SJSA1 (cell line): ENCODE data around the gene B3GAT1. TPM values are rescaled to one million over a fixed set of nuclear protein-coding genes. Genes with fewer than 3 reads are reported as not detected.
"Not testable (repeated sequence)": the region's sequence is repeated elsewhere in the genome, so short reads cannot be mapped to it uniquely, and the experiment has no call there.

ENCODE experiments used
- DNase-seq, 2 experiments: peaks; one replicate each; pipeline ENCODE4 v3.0.0-alpha.2; 2015 to 2020; ENCODE audit warnings: low spot score in 2 of 2, low read depth in 1 of 2
- H3K27ac ChIP-seq: fragments of 250-450 bp; sonication (Bioruptor Pico); 2 replicates; pipeline ENCODE4 v1.5.1; 2020; ENCODE audit warnings: mild to moderate bottlenecking, moderate library complexity
- H3K27me3 ChIP-seq: fragments of 250-450 bp; sonication (Bioruptor Pico); replicated peaks from 2 replicates; pipeline ENCODE4 v1.5.1; 2020; ENCODE audit warnings: mild to moderate bottlenecking, moderate library complexity
- H3K36me3 ChIP-seq: fragments of 250-450 bp; sonication (Bioruptor Pico); 2 replicates; pipeline ENCODE4 v1.5.1; 2020; ENCODE audit warnings: mild to moderate bottlenecking
- H3K4me1 ChIP-seq: fragments of 250-450 bp; sonication (Bioruptor Pico); replicated peaks from 2 replicates; pipeline ENCODE4 v1.6.1; 2021; ENCODE audit warnings: mild to moderate bottlenecking
- H3K4me3 ChIP-seq: fragments of 250-450 bp; sonication (Bioruptor Pico); 2 replicates; pipeline ENCODE4 v1.5.1; 2020; ENCODE audit warnings: mild to moderate bottlenecking
- H3K9me3 ChIP-seq: fragments of 250-450 bp; sonication (Bioruptor Pico); replicated peaks from 2 replicates; pipeline ENCODE4 v1.5.1; 2020; ENCODE audit warnings: mild to moderate bottlenecking
- total RNA-seq: library from RNA; depleted of rRNA; stranded (reverse); fragments of >200 nt; shearing (Covaris generic); gene quantifications from 2 replicates; pipeline ENCODE4 v1.2.3, GENCODE V29; 2014

The B3GAT1 gene
- total RNA-seq, 1 experiment from 2014 or later, result not detected

DNA sequence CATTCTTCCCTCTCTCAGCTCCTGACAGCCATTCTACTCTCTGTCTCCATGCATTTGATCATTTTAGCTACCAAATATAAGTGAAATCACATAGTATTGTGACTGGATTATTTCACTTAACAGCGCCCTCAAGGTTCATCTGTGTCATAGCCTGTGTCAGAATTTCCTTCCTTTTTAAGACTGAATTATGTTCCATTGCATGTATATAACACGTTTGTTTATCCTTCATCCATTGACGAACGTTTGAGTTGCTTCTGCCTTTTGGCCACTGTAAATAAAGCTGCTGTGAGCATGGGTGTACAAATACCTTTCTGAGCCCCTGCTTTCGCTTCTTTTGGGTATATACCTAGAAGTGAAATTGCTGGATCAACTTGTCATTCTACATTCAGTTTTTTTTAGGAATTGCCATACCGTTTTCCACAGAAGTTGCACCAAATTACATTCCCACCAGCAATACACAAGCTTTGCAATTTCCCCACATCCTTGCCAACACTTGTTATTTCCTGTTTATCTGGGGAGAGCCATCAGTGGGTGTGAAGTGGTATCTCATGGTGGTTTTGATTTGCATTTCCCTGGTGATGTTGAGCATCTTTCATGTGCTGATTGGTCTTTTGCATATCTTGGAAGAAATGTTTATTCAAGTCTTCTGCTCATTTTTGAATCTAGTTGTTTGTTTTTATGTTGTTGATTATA lies 62.8 kb downstream of the B3GAT1 start:
- Histone ChIP-seq H3K4me3 (no peak overlapping the region), H3K4me1 (no peaks in the 10 kb centered on the region), H3K9me3 (no peaks in the 10 kb centered on the region), H3K27ac (no peak overlapping the region), H3K36me3 (no peaks in the 10 kb centered on the region), H3K27me3 (no peaks in the 10 kb centered on the region)
- DNase-seq, result no peak

DNA sequence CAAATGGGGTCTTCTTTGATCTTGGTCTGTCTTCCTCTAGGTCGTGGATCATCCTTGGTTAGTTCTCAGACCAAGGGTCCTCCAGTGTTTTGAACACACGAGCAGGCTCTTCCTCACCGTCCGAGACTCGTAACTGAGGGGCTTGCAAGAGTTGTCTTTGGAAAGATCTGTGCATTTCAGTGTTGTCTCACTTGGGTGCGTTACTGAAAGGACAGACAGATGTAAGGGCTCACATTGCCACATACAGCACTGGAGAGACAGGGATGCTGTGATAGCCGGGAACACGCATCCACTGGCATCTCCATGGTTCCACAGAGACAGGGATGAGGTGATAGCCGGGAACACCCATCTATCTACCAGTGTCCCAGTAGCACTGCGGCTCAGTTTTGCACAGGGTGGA lies 64.6 kb downstream of the B3GAT1 start:
- no peak overlapping the region for H3K27ac ChIP-seq
- no peak for DNase-seq
- H3K36me3 ChIP-seq, result no peaks in the 10 kb centered on the region
- H3K9me3 ChIP-seq, result no peaks in the 10 kb centered on the region
- no peaks in the 10 kb centered on the region for H3K27me3 ChIP-seq
- H3K4me1 ChIP-seq, result no peaks in the 10 kb centered on the region
- H3K4me3 ChIP-seq, result no peak overlapping the region

DNA sequence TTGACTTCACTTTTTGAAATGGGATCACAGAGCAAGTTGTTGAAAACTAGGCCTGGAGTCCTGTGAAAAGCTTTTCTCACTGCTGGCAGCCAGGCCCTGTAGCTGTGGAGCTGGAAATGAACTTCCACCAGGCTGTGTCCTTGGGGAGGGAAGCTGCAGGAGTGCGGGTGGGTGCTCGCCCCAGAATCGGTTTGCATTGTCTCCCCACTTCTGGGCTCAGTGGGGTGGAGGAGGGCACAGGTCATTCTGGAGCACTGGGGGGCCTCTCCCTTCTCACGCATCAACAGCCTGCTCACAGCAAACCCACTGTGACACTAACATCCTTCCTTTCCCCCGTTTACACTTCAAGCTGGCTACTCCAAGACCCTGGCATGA lies 65.1 kb downstream of the B3GAT1 start:
- Histone ChIP-seq H3K4me3 (no peak overlapping the region), H3K27me3 (no peaks in the 10 kb centered on the region), H3K4me1 (no peaks in the 10 kb centered on the region), H3K27ac (no peak overlapping the region), H3K36me3 (no peaks in the 10 kb centered on the region), H3K9me3 (no peaks in the 10 kb centered on the region)
- DNase-seq, result no peak

DNA sequence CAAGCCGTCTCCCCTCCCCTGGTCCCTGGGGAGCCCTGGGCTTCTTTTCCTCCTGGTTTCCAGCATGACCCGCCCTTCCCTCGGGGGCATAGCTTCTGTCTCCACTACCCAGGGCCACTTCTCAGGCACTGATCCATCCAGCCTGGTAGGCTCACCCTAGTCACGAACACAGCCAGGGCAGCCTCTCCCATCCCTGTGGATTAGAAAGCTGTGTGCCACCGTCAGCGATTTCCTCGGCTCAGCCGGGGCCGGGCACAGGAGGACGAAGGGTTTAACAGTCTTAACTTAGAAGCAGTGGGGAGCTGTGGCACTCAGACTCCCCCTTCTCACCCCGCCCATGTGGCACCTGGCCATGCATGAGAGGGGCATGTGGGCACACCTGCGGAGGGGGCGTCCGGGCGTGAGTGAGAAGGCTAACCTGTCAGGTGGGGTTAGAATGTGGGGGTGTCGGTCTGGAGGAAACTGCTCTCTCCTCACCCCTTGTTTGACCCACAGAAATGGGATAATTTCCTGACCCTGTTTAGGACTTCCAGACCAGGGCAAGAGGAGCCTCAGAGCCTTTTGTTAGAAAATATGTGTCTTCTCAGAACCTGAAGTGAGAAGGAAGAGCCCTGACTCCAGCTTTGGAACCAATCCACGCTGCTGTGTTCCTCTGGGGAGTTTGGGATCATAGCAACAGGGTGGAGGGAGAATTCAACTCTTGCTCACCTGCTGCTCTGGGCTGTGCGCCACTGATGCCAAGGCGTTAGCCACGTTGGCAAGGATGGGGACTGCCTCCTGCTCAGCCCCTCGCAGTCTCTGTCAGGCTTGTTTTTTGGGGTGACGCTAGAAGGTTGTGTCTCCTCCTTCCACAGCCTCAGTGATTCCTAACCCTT lies 65.7 kb downstream of the B3GAT1 start:
- H3K27ac ChIP-seq, result no peak overlapping the region
- H3K4me3 ChIP-seq, result no peak overlapping the region
- H3K9me3 ChIP-seq, result no peaks in the 10 kb centered on the region
- no peaks in the 10 kb centered on the region for H3K36me3 ChIP-seq
- H3K4me1 ChIP-seq, result no peaks in the 10 kb centered on the region
- DNase-seq, result no peak
- H3K27me3 ChIP-seq, result no peaks in the 10 kb centered on the region

DNA sequence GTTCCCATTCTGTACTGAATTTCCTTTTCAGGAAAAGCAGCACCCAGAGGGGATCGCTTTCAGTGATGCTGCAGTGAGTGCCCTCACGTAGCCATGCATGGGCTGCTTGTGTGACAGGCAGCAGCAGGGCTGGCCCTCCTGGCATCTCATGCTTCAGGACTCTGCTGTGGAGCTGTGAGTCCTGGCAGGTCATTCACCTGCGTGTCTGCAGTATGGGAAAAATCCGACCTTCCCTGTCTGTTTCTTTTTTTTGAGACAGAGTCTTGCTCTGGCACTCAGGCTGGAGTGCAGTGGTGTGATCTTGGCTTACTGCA lies 66.8 kb downstream of the B3GAT1 start:
- DNase-seq, result no peak
- Histone ChIP-seq H3K27me3 (no peaks in the 10 kb centered on the region), H3K36me3 (no peaks in the 10 kb centered on the region), H3K9me3 (no peaks in the 10 kb centered on the region), H3K4me3 (no peak overlapping the region), H3K4me1 (no peaks in the 10 kb centered on the region), H3K27ac (no peak overlapping the region)

DNA sequence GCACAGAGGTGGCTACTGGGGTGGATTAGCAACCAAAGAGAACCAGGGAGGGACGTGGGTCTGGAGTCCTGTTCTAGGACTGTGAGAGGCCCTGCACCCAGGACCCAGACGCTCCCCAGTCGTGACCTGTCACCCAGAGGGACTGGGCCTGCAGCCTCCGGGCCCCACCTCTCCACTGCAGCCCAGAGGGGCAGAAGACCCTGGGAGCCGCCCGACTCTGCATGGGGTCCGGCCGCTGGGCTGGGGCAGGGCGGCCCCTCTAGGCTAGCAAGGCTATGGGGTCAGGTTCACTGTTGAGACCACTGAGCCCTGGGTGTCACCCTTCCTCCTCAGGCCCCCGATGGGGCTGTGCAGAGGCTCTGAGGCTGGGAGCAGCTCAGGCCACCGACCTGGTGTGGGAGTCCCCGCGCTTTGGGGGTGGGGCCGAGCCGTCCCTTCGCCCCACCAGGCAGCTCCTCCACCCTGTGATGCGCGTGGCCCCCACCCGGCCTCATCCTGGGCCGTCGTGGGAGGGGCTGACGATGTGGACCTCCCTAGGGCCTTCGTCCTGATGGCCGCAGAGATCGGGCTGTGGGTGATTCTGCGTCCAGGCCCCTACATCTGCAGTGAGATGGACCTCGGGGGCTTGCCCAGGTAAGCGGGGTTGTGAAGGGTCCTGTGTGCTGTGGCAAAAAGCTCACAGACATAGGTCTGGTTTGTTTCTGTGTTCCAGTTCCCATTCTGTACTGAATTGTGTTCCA lies 67.4 kb downstream of the B3GAT1 start:
- not testable (repeated sequence) for H3K36me3 ChIP-seq, H3K27me3 ChIP-seq, H3K9me3 ChIP-seq, H3K4me3 ChIP-seq, DNase-seq, H3K27ac ChIP-seq, H3K4me1 ChIP-seq

DNA sequence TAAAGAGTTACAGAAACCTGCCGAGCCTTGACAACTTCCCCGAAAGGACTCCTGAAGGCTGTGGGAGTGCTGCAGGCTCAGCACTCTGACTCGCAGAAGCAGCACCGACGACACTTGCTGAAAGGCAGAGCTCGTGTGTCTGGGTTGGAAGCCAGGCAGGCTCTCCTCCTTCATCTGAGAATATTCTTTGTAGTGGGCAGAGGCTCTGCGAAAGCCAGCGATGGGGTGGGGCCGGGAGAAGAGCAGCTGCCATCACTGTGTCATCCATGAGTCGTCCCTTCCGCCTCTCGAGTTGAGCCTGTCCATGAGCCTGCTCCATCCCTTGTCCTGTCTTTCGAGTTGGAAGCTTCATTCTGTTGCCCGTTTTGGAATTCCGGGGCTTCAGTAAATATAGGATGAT lies 68.4 kb downstream of the B3GAT1 start:
- no peak overlapping the region for H3K4me3 ChIP-seq
- no peak for DNase-seq
- no peaks in the 10 kb centered on the region for H3K9me3 ChIP-seq
- H3K27ac ChIP-seq, result no peak overlapping the region
- H3K36me3 ChIP-seq, result no peaks in the 10 kb centered on the region
- no peaks in the 10 kb centered on the region for H3K4me1 ChIP-seq
- no peaks in the 10 kb centered on the region for H3K27me3 ChIP-seq

DNA sequence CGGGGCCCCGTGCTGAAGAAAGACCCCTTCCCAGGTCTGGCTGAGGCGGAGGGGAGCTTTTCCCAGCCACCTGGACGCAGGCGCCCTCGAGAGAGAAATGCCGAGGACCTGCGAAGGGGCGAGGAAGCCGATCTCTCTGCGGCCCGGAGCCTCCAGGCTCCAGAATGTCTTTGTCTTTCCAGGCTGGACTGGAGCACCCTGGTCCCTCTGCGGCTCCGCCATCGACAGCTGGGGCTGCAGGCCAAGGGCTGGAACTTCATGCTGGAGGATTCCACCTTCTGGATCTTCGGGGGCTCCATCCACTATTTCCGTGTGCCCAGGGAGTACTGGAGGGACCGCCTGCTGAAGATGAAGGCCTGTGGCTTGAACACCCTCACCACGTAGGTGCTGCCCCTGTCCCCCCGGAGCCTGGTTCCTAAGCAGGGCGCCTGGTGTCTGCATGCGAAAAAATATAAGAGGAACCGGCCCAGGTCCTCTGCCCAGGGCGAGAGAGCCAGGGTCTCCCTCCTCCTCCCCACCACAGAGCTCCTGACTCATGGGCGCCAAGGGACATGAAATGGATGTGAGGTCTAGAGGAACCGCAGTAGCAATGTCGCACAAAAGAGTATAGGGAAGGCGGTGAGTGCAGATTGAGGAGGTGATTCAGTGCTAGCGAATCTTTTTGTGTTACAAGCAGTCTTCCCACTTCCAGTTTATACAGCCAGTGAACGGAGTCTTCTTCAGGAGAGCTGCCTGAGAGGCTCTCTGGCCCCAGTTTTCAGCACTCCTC lies 69.3 kb downstream of the B3GAT1 start:
- Histone ChIP-seq H3K4me3 (no peak overlapping the region), H3K27me3 (no peaks in the 10 kb centered on the region), H3K36me3 (no peaks in the 10 kb centered on the region), H3K4me1 (no peaks in the 10 kb centered on the region), H3K9me3 (no peaks in the 10 kb centered on the region), H3K27ac (no peak overlapping the region)
- DNase-seq, result no peak

DNA sequence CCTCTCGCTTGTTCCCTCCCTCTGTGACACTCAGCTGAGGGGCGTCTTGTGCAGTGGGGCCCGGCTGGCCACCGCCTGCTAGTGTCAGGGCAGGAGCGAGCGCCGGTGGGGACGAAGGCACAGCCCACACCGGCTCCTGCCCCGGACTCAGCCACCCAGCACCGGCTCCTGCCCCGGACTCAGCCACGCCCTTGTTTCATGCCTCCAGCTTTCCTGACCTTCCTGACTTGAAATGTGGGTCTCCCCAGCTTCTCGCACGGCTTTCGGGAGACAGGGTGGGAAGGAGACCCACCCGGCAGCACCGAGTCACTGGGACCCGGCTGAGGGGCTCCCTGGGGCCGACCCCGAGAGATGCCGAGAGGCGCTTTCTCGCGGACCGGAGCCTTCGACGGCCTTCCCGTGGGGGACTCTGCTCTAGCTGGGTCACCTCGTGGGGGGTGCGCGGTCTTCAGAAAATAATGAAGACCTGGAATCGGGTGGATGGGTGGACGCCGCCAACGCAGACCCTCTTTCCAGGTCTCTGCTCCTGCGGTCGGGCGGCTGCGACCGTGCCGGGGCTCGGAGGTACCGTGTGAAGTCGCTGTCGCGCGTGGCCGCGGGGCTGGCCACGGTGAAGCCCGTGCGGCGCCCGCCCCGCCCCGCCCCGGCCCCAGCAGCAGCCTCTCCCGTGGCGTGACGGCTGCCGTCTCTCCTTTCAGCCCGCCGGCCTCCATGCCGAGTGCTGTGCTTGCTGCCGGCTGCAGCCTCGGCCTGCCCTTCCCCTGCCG lies 70.1 kb downstream of the B3GAT1 start:
- no peaks in the 10 kb centered on the region for H3K4me1 ChIP-seq
- no peaks in the 10 kb centered on the region for H3K27me3 ChIP-seq
- no peaks in the 10 kb centered on the region for H3K9me3 ChIP-seq
- no peak overlapping the region for H3K4me3 ChIP-seq
- no peak overlapping the region for H3K27ac ChIP-seq
- DNase-seq, result no peak
- H3K36me3 ChIP-seq, result no peaks in the 10 kb centered on the region

DNA sequence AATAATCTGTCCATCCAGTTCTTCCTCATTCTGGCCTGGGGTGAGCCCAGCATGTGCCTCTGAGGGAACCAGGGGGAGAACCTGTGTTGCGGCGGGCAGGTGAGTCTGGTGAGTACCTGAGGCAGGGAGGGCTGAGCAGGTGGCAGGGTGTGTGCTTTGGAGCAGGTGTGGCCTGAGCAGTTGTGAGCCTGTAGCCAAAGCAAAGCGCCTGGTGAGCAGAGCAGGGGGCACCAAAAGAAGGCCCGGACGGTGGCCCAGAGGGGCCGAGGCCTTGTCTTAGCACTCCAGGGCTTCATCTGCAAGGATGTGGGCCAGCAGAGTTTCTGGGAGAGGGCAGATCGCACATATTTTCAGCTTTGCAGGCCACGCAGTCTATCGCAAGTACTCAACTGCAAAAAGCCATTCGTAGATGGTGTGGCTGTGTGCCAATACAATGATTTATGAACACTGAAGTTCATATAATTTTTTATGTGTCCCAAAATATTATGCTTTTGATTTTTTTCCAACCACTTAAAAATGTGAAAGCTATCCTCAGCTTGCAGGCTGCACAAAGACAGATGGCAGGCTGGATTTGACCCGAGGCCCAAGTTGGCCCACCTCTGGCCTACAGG lies 71.6 kb downstream of the B3GAT1 start:
- H3K27me3 ChIP-seq, result no peaks in the 10 kb centered on the region
- no peaks in the 10 kb centered on the region for H3K36me3 ChIP-seq
- H3K27ac ChIP-seq, result no peak overlapping the region
- no peak for DNase-seq
- no peaks in the 10 kb centered on the region for H3K4me1 ChIP-seq
- H3K4me3 ChIP-seq, result no peak overlapping the region
- no peaks in the 10 kb centered on the region for H3K9me3 ChIP-seq

DNA sequence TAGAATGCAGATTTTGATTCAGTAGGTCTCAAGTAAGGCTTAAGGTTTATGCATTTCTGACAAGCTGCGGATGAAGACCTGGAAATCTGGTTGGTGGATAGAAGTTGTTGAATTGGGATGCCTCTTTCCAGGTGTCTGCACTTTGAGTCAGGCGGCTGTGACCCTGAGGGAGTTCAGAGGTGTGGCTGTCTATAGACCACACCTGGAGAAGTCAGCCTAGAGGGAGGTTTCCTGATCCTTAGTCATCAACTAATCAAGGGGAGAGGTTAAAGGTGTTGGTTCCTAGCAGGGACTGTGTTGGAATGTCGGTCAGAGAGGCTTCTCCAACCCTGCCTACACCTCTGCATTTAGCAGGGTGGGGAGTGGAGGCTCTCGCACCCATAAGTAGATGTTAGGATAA lies 72.3 kb downstream of the B3GAT1 start:
- no peak for DNase-seq
- Histone ChIP-seq H3K27ac (no peak overlapping the region), H3K36me3 (no peaks in the 10 kb centered on the region), H3K9me3 (no peaks in the 10 kb centered on the region), H3K4me3 (no peak overlapping the region), H3K4me1 (no peaks in the 10 kb centered on the region), H3K27me3 (no peaks in the 10 kb centered on the region)

DNA sequence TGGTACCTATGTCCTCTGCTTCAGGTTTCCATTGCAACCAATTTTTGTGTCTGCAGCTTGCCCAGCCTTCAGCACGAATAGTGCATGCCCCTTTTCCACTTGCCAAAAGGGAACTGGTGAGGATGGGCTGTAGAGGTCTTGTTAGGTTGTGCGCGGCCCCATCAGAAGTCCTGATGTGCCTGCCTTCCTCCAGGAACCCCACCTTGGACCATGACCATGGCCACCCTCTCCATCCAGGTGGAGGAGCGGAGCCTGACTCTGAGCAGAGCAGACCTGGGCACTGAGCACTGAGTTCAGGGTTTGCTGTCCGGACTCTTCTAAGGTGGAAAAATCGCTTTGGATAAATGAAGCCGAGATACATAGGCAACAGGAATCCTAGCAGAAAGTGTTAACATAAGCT lies 73.4 kb downstream of the B3GAT1 start:
- Histone ChIP-seq H3K4me3 (no peak overlapping the region), H3K36me3 (no peaks in the 10 kb centered on the region), H3K9me3 (no peaks in the 10 kb centered on the region), H3K4me1 (no peaks in the 10 kb centered on the region), H3K27ac (no peak overlapping the region), H3K27me3 (no peaks in the 10 kb centered on the region)
- DNase-seq, result no peak

DNA sequence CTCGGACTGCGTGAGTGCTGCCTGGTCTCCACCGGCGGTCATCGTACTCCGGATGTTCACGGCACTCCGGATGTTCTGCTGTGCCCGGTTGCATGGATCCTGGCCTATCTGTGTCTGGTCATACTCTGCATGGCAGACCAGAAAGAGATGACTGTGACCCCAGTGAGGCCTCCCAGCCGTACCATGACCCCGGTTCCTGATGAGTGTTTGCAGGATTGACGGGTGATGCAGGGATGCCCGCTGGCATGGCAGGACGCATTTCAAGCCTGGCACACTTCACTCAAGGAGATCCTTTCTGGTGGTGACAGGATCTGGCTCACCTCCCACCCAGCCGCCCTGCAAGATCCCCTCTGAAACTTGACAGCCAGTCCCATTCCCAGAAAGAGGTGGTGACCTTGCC lies 74.0 kb downstream of the B3GAT1 start:
- no peak overlapping the region for H3K27ac ChIP-seq
- H3K4me3 ChIP-seq, result no peak overlapping the region
- DNase-seq, result no peak
- H3K4me1 ChIP-seq, result no peaks in the 10 kb centered on the region
- H3K27me3 ChIP-seq, result no peaks in the 10 kb centered on the region
- no peaks in the 10 kb centered on the region for H3K36me3 ChIP-seq
- H3K9me3 ChIP-seq, result no peaks in the 10 kb centered on the region
